Keratinocyte (primary cell): ENCODE measurements around the gene NGRN.

ENCODE experiments used
- CTCF ChIP-seq, 3 experiments: IDR thresholded peaks in 1 of 3; conservative IDR thresholded peaks in 1 of 3; optimal IDR thresholded peaks in 1 of 3; 2 replicates in 2 of 3; 3 replicates in 1 of 3; pipeline versions ENCODE3 to v1.5.1; 2011; ENCODE audit warnings: low read length in 3 of 3, mild to moderate bottlenecking in 3 of 3, moderate library complexity in 2 of 3, control low read depth in 1 of 3, inconsistent platforms in 1 of 3; ENCODE audit not compliant: insufficient read depth in 2 of 3; ENCODE audit errors: extremely low read depth in 1 of 3
- EZH2 ChIP-seq: IDR thresholded peaks from one replicate; pipeline ENCODE4 v1.6.1; 2012; ENCODE audit warnings: inconsistent platforms, mild to moderate bottlenecking, low read length, moderate library complexity

DNA sequence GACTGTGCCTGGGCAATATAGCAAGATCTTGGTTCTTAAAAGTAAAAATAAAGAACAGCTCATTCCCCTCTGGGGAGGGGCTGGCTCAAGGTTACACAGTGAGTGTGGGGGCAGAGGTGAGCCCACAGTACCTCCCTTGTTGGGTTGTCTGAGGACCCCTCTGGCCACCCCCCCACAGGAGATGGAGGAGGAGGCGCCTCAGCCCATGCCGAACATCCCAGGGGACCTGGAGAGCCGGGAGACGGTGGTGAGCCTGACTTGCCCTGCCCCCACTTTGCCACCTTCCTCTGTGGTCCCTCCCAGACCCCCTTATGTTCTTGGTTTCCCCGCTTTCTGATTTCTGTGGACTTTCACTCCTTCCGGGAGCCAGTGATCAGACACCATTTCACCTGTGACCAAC is 28.7 kb downstream of the NGRN start:
- no peak for TF ChIP-seq CTCF (optimal IDR thresholded peaks at IDR 0.05 in 1 of 3, IDR thresholded peaks at IDR 0.05 in 1 of 3, conservative IDR thresholded peaks at IDR 0.05 in 1 of 3; ENCODE audit: extremely low read depth in 1 of 3, insufficient read depth in 2 of 3, low read length in 3 of 3)
- no peak for TF ChIP-seq EZH2
